Hepatocyte (in vitro differentiated cells): ENCODE results near the gene PCDH9. TPM values are rescaled to one million over a fixed set of nuclear protein-coding genes. Genes with fewer than 3 reads are reported as not detected.

Source experiments
- DNase-seq: peaks from one replicate; pipeline ENCODE4 v3.0.0-alpha.2; 2016; ENCODE audit warnings: low spot score
- H2AFZ ChIP-seq: fragments of 200-600 bp; sonication (generic); 2 replicates; pipeline ENCODE4 v1.6.0; 2016; ENCODE audit warnings: antibody characterized with exemption, mild to moderate bottlenecking
- H3K27ac ChIP-seq: fragments of 200-600 bp; sonication (generic); 2 replicates; pipeline ENCODE4 v1.5.1; 2016; ENCODE audit warnings: mild to moderate bottlenecking
- H3K27me3 ChIP-seq: fragments of 200-600 bp; sonication (generic); 2 replicates; pipeline ENCODE4 v1.6.1; 2016
- H3K36me3 ChIP-seq: fragments of 200-600 bp; sonication (generic); replicated peaks from 2 replicates; pipeline ENCODE4 v1.5.1; 2016; ENCODE audit warnings: low read depth; ENCODE audit not compliant: insufficient read depth
- H3K4me1 ChIP-seq: fragments of 200-600 bp; sonication (generic); 2 replicates; pipeline ENCODE4 v1.5.1; 2016; ENCODE audit warnings: mild to moderate bottlenecking, moderate library complexity; ENCODE audit not compliant: insufficient read depth
- H3K4me2 ChIP-seq: fragments of 200-600 bp; sonication (generic); 2 replicates; pipeline ENCODE4 v1.6.0; 2016
- H3K4me3 ChIP-seq: fragments of 200-600 bp; sonication (generic); 2 replicates; pipeline ENCODE4 v1.5.1; 2016; ENCODE audit warnings: mild to moderate bottlenecking
- H3K79me2 ChIP-seq: fragments of 200-600 bp; sonication (generic); 2 replicates; pipeline ENCODE4 v1.6.0; 2017; ENCODE audit warnings: mild to moderate bottlenecking
- H3K9me2 ChIP-seq: fragments of 200-600 bp; sonication (generic); replicated peaks from 2 replicates; pipeline ENCODE4 v1.6.0; 2017; ENCODE audit warnings: mild to moderate bottlenecking; ENCODE audit not compliant: insufficient read depth
- H3K9me3 ChIP-seq: fragments of 200-600 bp; sonication (generic); 2 replicates; pipeline ENCODE4 v1.5.1; 2016; ENCODE audit warnings: low read depth, mild to moderate bottlenecking
- H4K20me1 ChIP-seq: fragments of 200-600 bp; sonication (generic); 2 replicates; pipeline ENCODE4 v1.6.0; 2016; ENCODE audit warnings: mild to moderate bottlenecking; ENCODE audit not compliant: insufficient read depth, poor library complexity, severe bottlenecking
- EZH2 ChIP-seq: fragments of 200-600 bp; sonication (generic); IDR thresholded peaks from 2 replicates; pipeline ENCODE4 v1.6.1; 2016; ENCODE audit warnings: antibody characterized with exemption, mild to moderate bottlenecking, borderline replicate concordance
- EZH2phosphoT487 ChIP-seq: fragments of 200-600 bp; sonication (generic); IDR thresholded peaks from one replicate; pipeline ENCODE4 v1.6.1; 2018; ENCODE audit warnings: antibody characterized with exemption, mild to moderate bottlenecking, low read depth, moderate library complexity; ENCODE audit not compliant: unreplicated experiment, severe bottlenecking
- WGBS: methylation state at CpG from one replicate; pipeline ENCODE4 v1.1.6; 2016; ENCODE audit warnings: low lambda C conversion rate; ENCODE audit errors: missing lambda C conversion rate; 5-methylcytosine and 5-hydroxymethylcytosine counted together
- polyA plus RNA-seq: library from polyadenylated mRNA; unstranded; fragments of >200 nt; fragmentation: Nextera tagmentation; extraction: Ambion mirVana; gene quantifications from 2 replicates; pipeline ENCODE4 v1.2.1, GENCODE V29; 2016
- total RNA-seq: library from RNA; depleted of rRNA; stranded (reverse); fragments of >200 nt; gene quantifications from 2 replicates; pipeline ENCODE4 v1.2.3, GENCODE V29; 2014
- TF ChIP-seq, protein P1 (sequence below): fragments of 200-600 bp; sonication (generic); IDR thresholded peaks from 2 replicates; pipeline ENCODE4 v1.5.1; 2016; ENCODE audit warnings: antibody characterized with exemption, mild to moderate bottlenecking; ENCODE audit not compliant: poor library complexity

The PCDH9 gene, protein sequence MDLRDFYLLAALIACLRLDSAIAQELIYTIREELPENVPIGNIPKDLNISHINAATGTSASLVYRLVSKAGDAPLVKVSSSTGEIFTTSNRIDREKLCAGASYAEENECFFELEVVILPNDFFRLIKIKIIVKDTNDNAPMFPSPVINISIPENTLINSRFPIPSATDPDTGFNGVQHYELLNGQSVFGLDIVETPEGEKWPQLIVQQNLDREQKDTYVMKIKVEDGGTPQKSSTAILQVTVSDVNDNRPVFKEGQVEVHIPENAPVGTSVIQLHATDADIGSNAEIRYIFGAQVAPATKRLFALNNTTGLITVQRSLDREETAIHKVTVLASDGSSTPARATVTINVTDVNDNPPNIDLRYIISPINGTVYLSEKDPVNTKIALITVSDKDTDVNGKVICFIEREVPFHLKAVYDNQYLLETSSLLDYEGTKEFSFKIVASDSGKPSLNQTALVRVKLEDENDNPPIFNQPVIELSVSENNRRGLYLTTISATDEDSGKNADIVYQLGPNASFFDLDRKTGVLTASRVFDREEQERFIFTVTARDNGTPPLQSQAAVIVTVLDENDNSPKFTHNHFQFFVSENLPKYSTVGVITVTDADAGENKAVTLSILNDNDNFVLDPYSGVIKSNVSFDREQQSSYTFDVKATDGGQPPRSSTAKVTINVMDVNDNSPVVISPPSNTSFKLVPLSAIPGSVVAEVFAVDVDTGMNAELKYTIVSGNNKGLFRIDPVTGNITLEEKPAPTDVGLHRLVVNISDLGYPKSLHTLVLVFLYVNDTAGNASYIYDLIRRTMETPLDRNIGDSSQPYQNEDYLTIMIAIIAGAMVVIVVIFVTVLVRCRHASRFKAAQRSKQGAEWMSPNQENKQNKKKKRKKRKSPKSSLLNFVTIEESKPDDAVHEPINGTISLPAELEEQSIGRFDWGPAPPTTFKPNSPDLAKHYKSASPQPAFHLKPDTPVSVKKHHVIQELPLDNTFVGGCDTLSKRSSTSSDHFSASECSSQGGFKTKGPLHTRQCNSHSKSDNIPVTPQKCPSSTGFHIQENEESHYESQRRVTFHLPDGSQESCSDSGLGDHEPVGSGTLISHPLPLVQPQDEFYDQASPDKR (N-terminal part only)
- total RNA-seq (15.0 and 16.2 TPM in 2 replicates), polyA plus RNA-seq (6.9 and 9.5 TPM in 2 replicates)

DNA sequence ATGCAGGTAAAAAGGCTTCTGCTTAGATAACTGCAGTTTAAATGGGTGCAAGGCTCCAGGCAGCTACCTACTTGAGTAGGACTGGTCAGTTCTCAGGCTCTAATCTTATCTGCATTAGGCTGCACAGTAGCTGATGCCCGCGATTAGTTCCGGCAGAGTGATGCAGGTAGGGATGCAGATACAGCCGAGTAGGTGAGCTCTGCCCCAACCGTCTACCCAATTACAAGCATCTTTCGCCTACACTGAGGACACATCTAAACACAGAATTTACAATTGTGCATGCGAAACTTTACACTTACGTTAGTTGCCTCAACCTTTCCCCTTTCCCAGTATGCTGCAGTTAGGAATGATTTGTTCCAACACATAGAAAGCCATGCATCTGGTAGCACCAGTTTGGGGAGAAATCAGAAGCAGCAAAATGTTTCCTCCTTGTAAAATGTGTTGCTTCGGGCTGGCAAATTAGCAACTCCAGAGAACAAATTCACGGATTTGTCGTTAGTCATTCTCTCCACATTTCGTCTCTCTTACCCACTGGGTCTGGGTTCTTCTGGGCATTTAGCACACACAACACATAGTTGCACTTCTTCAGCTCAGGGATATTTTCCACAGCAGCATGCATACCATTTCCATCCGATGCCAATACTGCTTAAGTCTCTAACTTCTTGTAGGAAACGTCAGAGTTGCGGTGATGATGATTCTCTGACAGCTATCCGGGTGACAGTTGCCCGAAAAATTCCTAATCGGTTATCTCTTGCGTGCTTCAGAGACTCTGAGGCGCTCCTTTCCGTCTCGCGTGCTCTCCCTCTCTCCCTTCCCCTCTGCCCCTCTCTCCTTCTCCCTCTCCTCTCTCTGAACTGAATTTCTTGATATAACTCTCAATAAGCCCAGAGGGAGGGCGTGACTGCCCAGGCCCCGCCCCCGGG, at the start of gene PCDH9:
Gene PCDH9 (minus strand): TSS at position 856 of the 923 bp plus-strand sequence. CDS start 1,896 bp downstream, outside the sequence.
- H3K4me2 ChIP-seq: peak within 1 kb of the TSS; percentile 79
- no peaks in the 10 kb centered on the region for H3K9me3 ChIP-seq
- H4K20me1 ChIP-seq: no peaks in the 10 kb centered on the region
- peak within 1 kb of the TSS; percentile 81 for H3K4me3 ChIP-seq
- TF ChIP-seq EZH2: no peak
- DNase-seq: peak; percentile 12
- H3K36me3 ChIP-seq: no peaks in the 10 kb centered on the region
- no peaks in the 10 kb centered on the region for H3K4me1 ChIP-seq
- H3K27ac ChIP-seq: peak within 1 kb of the TSS; percentile 85
- no peaks in the 10 kb centered on the region for H3K9me2 ChIP-seq
- peaks cover 4% of the 10 kb centered on the region for H3K27me3 ChIP-seq
- peaks cover 17% of the 10 kb centered on the region for H3K79me2 ChIP-seq
- 2% methylated on average over 25 of the region's 26 CpGs for WGBS
- peak within 1 kb of the TSS; percentile 85 for H2AFZ ChIP-seq

DNA sequence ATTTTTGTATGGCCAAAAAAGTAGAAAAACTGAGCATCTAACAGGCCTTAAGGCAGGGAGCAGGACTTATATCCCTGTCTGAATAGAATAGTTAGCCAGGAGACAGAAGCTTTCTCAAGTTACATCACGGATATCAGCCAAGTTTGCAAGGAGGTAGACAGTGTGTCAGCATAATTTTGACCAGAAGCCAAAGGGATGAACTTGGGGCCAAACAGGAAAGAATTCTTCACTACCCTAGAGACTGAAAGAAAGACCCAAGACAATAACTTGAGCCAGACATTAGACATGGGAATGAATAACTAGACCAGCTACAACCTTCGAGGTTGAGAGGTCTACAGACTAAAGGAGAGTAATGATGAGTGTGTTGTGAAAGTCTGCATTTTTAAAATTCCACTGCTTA, 48.1 kb upstream of the PCDH9 start:
- no peak overlapping the region for H3K4me3 ChIP-seq
- H3K9me2 ChIP-seq: no peaks in the 10 kb centered on the region
- no peaks in the 10 kb centered on the region for H3K36me3 ChIP-seq
- H2AFZ ChIP-seq: no peak overlapping the region
- WGBS: 88% methylated on average over 2 of the region's 2 CpGs
- no peaks in the 10 kb centered on the region for H3K9me3 ChIP-seq
- DNase-seq: no peak
- H3K4me2 ChIP-seq: no peak overlapping the region
- H3K4me1 ChIP-seq: no peaks in the 10 kb centered on the region
- no peaks in the 10 kb centered on the region for H3K27me3 ChIP-seq
- H3K27ac ChIP-seq: no peak overlapping the region
- no peaks in the 10 kb centered on the region for H4K20me1 ChIP-seq
- no peak for TF ChIP-seq EZH2
- no peaks in the 10 kb centered on the region for H3K79me2 ChIP-seq

DNA sequence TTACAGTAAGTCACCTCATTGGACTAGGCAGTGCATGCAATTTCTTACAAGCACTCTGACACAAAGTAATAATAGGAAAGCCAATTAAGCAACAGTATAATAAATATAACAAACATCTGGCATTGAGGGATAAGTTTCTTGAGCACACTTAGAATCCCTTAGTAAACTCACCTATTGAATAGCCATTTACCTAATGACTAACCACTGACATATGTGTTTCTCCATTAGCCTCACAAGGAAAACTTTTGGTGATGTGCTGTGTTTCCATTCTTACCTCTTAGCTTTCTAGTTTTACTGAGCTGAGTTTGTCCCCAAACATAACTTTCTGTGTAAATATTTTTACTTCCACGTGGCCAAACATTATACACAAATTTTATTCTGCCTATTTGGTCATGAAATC, 47.4 kb upstream of the PCDH9 start:
- no peaks in the 10 kb centered on the region for H3K36me3 ChIP-seq
- DNase-seq: no peak
- H3K27me3 ChIP-seq: no peaks in the 10 kb centered on the region
- TF ChIP-seq EZH2phosphoT487: no peak
- TF ChIP-seq, protein P1, sequence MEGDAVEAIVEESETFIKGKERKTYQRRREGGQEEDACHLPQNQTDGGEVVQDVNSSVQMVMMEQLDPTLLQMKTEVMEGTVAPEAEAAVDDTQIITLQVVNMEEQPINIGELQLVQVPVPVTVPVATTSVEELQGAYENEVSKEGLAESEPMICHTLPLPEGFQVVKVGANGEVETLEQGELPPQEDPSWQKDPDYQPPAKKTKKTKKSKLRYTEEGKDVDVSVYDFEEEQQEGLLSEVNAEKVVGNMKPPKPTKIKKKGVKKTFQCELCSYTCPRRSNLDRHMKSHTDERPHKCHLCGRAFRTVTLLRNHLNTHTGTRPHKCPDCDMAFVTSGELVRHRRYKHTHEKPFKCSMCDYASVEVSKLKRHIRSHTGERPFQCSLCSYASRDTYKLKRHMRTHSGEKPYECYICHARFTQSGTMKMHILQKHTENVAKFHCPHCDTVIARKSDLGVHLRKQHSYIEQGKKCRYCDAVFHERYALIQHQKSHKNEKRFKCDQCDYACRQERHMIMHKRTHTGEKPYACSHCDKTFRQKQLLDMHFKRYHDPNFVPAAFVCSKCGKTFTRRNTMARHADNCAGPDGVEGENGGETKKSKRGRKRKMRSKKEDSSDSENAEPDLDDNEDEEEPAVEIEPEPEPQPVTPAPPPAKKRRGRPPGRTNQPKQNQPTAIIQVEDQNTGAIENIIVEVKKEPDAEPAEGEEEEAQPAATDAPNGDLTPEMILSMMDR: no peak
- TF ChIP-seq EZH2: no peak
- H3K79me2 ChIP-seq: no peaks in the 10 kb centered on the region
- H3K4me3 ChIP-seq: no peak overlapping the region
- H2AFZ ChIP-seq: no peak overlapping the region
- 63% methylated on average over 1 of the region's 1 CpG for WGBS
- H4K20me1 ChIP-seq: no peaks in the 10 kb centered on the region
- H3K9me2 ChIP-seq: no peaks in the 10 kb centered on the region
- H3K4me2 ChIP-seq: no peak overlapping the region
- no peaks in the 10 kb centered on the region for H3K4me1 ChIP-seq
- H3K27ac ChIP-seq: no peak overlapping the region
- no peaks in the 10 kb centered on the region for H3K9me3 ChIP-seq
